Measurements from ENCODE around the gene UBE3B. TPM values are rescaled to one million over a fixed set of nuclear protein-coding genes. Genes with fewer than 3 reads are reported as not detected.

The UBE3B gene
- polyA plus RNA-seq, 1 donor = 38.7 TPM

DNA sequence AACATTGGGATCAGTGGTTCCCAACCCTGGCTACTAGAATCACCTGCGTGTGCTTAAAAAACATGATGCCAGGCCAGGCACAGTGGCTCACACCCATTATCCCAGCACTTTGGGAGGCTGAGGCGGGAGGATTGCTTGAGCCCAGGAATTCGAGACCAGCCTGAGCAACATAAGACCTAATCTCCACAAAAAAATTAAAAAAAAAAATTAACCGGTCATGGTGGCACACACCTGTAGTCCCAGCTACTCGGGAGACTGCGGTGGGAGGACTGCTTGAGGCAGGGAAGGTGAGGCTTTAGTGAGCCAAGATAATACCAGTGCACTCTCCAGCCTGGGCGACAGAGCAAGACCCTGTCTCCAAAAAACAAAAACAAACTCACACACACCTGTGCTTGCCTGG, 2.3 kb upstream of the UBE3B start:
- no peak for DNase-seq

DNA sequence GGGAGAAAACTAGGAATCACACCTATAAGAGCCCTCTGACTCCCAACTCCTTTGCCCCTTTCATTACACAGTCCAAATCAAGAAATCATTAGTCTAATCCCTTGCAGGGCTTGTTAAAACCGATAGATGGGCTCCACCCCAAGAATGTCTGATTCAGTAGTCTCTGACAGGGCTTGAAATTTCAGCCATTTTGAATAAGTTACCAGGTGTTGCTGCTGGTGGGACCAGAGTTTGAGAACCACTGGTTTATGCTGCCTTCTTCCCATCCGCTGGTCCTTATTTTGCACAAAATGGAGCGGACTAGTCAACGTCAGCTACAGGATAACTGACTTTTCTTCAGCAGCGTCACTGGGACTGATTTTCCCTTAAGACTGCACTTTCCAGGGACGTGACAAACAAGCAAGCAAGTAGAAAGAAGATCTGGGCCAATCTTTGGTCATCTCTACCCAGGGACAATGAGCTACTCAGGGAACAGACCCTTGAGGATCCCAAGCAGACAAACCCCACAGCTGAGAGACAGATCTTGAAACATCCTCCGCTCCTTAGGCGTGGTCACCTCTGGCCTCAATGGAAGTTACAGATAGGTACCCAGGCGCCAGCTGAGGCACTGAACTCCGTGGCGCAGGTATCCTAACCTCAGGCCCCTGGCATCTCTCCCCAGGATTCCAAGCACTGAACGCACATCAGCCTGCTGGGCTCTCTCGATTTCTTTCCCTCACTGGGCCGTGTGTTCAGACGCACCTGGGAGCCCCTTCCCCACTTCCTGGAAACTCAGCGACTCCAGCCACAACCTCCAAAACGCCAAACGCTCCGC, 1.2 kb upstream of the UBE3B start:
- DNase-seq = no peak

DNA sequence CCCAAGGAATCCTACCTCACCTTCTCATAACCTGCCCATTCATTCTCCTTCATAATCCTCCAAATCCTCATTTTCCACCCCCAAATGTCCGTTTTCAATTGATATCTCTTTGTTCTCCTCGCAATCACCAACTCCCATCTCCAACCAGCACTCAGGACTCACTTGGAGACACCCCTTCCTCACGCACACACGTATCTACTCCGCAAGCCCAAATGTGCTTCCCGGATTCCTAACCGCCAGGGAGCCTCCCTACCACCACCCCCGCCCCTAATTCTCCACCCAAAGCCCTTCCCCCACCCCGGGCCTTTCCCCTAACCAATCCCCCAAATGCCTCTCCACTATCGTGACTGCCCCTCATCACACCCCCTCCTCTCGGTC, 638 bp upstream of the UBE3B start:
- DNase-seq = no peak

DNA sequence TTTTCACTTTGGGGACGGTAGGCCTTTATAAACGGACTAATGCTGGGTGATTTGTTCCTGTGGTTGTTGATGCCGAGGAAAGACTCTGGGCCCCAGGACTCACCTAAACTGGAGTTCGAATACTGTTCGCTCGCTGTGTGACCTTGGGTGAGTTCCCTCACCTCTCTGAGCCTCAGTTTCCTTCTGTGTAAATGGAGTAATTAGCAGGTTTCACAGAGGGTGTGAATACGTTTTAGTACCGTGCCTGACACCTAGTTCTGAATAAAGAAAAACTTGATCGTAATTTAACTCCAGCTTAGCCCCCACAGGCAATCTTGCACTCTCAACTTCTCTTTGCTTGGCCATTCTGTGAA, 505 bp downstream of the UBE3B start:
- no peak for DNase-seq

DNA sequence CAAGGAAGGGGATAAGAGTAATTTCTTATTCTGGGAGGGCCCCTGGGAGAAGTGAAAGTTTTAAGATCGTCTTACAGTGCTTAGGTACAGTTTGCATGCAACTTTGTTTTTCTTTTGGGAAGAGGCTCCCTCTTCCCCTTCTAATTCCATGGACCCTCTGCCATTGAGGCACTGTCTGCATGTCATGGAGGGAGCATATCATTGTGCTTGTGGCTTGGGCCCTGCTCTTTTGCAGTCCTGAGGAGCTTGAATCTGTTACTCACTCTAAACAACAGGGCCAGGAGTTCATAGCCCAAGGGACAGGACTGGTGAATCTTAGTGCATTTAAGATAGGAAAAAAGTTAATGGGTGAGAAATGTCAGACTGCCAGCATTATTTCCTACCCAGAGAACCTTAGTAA, 2.3 kb downstream of the UBE3B start:
- DNase-seq = no peak

DNA sequence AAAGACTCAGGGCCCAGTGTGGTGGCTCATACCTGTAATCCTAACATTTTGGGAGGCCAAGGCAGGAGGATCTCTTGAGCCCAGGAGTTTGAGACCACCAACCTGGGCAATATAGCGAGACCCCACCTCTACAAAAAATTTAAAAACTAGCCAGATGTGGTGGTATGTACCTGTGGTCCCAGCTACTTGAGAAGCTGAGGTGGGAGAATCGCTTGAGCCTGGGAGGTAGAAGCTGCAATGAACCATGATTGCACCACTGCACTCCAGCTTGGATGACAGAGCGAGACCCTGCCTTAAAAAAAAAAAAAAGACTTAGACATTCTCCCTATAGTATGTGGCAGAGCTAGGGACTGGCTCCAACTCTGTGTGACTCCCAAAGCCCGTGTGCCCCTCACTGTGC, 2.9 kb downstream of the UBE3B start:
- no peak for DNase-seq

DNA sequence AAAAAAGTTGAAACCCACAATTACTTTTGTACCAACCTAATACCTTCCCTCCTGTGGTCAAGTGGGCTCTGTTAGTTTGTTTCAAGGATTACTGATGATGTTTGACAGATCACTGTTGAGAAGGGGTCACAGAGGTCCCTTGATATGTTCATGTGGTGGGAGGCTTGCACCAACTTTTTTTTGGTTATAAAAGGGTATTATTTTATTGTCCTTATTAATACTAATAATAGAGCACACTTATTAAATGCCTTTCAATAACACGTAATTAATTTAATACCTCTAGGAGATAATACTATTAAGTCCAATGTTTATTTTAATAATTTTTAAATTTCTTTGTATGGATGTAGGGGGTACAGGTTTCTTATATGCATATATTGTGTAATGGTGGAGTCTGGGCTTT, 4.4 kb downstream of the UBE3B start:
- DNase-seq = no peak

DNA sequence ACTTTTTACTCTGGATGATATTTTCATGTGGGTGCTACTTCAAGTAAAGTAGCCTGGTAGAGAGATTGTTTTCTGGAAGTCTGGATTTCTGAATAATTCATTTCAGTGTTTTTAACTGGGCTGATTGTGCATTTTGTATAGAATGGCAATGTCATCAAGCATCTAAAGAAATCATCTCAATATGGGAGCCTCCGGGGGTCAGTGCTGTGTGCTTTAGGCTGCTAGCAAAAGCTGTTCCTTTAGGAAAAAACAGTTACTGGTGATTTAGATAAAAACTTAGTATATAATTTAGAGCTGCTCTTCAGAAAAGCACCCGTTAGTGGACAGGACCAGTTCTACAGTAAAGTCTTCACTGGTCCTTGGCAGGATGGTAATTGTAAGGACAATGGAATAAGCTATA, 5.1 kb downstream of the UBE3B start:
- no peak for DNase-seq

DNA sequence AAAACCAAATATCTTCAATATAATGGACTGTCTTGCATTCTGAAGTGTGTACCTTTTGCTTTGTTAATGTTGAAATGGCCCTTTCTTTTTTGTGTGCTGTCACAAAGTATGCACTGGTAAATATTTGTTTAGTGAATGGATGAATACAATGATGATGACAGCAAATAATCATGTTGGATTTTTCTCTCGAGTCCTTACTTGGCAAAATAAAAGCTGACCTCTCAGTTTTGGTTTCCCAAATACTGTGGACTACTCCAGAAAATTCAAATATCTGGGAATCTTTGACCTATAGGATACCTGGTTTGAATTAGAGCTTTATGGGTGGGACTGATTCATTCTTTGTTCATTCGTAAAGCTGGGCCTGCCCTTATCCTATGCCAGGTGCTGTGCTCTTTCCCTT, 5.5 kb downstream of the UBE3B start:
- no peak for DNase-seq

DNA sequence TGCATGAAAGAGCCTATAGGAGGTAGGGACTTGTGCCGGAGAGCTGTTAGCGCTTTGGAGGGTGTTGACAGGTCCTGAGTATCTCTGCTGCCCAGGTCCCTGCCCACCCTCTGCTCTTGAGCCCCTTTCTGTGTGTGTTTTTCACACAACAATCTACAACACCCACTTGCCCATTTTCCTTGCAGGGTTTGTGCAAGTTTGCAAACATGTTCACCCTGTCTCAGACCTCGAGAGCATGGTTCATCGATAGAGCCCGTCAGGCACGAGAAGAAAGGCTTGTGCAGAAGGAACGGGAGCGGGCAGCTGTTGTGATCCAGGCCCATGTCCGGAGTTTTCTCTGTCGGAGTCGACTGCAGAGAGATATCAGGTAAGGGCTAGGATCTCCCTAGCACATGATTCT, 5.9 kb downstream of the UBE3B start:
- no peak for DNase-seq

DNA sequence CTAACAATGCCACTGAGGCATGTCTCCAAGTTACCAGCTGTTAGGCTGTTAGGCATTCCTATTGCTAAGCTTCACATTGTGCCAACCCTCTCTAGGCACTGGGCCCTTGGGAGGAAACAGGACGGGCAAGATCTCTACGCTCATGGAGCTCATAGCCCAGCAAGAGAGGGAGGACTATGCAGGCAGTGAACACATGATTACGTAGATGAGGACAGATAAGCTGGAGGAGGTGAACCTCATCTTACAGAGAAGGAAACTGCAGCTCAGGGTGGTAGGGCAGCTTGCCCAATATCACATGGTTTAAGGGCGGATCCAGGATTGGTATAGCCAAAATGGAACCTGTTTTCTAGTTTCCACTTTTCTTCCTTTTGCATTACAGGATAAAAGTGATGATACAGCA, 7.8 kb downstream of the UBE3B start:
- DNase-seq = no peak

DNA sequence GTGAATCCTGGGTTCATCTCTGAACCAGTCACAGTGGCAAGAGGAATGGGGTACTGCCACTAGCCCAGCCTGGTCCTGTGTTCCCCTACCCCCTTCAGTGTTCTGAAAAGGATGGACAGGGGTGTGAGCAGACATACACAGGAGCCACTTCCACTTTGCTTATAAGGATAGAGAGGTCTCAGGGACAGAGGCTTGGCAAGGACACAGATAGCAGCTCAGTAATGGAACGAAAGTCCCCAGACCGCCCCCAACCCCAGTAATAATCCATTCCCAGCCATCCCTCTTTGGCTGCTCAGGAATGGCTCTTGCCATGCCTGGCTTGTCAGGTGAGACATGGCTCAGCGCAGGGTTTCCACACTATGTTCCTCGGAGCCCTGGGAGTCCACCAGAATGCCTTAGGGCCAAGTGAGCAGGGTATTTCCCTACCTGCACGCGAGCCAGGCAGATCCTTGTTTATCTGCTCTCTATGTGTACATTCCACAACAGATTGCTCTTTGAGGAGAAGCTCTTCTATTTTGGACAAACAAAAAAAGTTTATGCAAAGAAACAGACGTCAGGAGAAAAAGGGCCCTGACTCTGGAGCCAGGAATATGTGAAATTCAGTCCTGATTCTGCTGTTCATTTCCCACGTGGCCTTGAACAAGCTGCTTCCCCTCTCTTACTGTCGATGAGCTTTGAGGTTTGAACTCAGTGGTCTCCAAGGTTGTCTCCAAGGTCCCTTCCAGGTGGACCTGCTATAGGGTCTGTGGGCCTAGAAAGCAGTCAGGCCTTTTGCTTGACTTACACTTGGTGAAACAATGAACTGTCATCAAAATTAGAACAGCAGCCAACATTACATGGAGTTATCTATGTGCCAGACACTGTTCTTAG, 10.0 kb downstream of the UBE3B start:
- no peak for DNase-seq

DNA sequence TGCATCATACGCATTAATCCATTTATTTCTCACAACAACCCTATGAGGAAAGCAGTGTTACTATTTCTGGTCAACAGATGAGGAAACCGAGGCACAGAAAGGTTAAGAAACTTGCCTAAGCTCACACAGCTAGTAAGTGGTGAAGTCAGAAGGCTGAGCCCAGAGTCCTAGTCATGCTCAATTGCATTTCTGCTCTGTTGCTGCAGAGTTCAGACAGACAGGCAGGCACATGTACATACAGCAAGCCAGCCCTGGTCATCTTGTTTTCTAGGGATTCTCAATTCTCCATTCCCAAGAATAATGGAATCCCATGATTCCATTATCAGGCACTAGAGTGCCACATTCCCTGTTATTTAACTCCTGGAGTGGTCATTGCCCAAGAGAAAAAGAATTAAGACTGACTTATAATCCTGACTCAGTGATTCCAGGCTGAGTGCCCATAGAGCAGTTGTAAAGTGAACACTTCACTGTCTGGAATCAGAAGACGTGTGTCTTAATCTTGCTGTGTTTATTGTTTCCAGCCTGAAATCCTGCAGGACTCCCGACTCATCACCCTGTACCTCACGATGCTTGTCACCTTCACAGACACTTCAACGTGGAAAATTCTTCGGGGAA, 10.7 kb downstream of the UBE3B start:
- no peak for DNase-seq

DNA sequence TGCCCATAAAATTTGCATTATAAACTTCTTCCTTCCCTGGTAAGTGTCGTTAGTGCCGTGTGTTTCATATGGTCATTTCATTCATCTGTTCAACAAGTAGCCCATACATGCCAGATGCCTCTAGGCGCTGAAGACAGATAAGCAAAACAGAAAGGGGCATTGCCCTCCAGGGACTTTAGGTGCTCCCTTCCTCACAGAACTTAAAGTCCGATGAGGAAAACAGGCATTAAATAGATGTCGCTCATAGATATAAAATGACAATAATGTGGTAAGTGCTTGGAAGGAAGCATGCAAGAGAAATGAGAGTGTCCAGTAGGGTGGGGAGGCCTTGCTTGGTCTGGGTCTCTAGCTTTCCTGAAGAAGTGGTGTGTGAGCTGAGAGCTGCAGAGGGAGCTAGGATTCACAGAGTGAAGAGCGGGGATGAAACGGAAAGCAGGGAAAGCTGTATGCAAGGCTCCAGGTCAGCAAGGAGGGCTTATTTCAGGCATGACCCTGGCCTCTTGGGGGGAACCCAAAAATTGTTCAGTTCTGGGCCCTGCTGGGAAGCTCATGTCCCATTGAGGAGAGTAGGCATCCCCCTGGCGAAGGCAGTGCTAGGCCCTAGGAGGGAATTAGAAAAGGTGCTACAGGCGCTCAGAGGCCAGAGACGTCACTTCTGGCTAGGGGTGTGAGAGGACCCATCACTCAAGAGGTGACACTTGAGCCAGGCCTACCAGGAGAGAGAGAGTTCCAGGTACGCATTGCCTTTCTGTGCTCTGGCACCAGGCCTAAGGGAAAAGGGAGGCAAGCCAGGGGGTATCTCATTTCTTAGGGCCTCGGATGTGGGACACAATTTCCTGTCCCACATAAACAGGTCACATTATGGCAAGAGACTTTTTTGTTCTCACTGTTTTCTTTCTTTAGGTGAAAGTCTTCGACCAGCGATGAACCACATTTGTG, 11.9 kb downstream of the UBE3B start:
- no peak for DNase-seq

DNA sequence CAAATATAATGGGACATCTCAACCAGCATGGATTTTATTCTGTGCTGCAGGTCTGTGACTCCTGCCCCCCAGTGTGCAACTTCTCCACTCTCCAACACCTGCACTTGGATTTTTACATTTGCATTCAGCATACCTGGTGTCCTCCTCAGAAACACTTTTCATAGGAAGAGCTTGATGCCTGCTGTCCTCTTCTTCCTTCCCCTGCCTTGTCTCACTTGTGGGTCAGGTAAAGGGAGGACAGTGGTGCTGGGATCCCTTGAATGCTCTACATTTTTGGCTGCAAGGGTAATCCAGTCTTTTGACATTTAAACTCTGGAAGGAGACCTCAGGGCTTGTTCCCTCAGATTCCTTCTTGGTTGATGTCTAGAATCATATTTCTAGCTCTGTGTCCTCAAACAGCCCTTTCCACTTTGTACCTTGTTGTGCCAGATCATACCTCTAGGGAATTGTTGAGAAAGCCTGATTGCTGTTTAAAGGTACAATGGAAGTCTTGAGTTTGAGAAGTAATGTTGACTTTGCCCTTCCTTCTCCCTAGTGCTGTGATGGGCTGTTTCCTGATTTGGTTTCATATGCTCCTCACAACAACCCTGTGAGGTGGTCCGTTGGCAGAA, 12.6 kb downstream of the UBE3B start:
- no peak for DNase-seq

DNA sequence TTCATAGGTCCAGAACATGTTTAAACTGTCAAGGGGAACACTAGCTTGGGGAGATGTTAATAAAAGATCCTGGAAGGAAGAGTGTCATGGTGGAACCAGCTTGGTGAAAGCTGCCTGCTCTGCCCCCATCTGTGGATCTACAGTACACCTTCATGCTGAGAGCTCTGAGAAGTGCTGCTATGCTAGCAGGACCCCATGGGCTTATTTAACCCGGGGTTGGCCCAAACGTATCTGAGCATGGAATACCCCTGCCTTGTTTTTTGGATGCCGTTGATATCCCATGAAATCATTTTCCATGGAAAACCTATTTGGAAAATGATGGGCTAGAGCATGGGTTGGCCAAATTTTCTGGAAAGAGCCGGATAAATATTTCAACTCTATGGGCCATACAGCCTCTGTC, 14.2 kb downstream of the UBE3B start:
- no peak for DNase-seq

DNA sequence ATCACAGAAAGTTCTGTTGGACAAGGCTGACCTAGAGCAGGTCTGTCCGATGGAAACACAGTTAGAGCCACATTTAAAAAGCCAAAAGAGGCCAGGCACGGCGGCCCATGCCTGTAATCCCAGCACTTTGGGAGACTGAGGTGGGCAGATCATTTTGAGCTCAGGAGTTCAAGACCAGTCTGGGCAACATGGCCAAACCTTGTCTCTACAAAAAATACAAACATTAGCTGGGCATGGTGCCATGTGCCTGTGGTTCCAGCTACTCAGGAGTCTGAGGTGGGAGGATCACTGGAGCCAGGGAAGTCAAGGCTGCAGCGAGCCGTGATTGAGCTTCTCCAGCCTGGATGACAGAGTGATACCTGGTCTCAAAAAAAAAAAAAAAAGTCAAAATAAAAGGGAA, 14.9 kb downstream of the UBE3B start:
- no peak for DNase-seq

DNA sequence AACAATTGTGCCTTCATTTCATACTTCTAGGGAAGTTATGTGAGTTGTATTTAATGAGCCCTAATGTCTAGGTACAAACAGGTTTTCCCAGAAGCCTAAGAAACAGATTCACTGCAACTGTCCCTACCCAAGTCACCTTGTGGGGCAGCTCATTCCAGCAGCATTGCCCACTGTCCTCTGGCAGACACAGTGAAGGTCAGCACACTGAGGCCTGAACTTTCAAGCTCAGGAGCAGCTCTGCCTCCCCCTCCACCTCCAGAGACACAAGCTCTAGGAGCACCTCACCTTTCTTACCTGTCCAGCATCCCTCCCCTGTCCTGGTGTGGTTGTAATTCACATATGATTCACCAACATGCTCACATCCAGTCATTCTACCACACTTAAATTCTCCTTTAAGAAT, 15.7 kb downstream of the UBE3B start:
- no peak for DNase-seq

DNA sequence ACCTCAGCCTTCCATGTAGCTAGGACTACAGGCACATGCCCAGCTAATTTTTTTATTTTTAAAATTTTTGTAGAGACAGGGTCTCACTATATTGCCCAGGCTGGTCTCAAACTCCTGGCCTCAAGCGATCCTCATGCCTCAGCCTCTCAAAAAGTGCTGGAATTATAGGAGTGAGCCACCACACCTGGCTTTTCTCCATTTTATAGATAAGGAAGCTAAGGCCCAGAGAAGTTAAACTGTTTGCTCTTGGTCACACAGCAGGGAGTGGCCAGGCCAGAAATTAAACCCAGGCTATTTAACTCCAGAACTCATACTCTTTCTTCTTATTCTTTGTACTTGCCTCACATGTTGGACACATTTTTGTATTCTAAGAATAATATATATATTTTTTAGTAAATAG, 16.5 kb downstream of the UBE3B start:
- DNase-seq = no peak

DNA sequence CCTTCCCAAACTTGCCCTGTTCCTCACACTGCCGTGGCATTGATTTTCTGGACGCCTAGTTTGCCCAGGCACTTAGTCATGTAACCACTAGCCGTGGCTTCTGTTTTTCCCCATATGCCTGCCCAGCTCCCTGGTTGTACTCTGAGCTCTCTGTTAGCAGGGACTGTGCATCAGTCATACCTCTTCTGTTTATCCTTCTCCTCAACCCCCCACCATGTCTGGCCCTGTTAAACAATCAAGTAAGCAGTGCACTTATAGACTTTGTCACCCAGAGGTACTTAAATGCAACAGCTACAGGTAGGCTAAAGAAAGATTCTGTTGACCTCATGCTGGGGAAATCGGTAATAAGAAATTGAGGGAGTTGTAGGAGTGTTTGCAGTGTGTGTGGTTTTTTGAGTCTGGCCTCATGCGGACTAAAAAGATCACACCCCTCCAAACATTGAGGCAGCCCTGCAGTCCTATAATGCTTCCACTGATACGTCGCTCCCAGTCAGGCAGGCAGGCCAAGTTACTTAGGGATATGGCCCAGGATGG, 17.0 kb downstream of the UBE3B start:
- DNase-seq = no peak

DNA sequence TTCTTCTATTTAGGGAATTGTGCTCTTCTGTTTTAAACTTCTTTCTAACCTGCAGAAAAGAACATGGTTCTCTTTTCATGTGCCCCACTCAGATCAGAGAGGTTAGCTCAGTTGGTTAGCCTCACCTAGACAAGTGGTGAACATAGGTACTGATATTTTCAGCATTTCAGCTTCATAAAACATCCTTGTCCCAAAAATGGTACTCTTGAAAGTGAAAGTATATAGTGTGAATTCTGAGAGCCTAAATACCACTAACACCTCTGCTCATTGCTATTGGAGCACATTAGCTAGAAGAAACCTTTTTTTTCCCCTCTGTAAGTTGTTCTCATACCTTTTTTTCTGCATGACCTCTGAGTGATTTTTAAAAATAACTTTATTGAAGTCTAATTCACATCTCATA, 17.6 kb downstream of the UBE3B start:
- no peak for DNase-seq

All from left kidney (tissue), 2 donors.